NCI-H187 (cell line): Measurements from ENCODE around the gene NUFIP1.
"Not testable (repeated sequence)": the region's sequence is repeated elsewhere in the genome, so short reads cannot be mapped to it uniquely, and the experiment has no call there.

ENCODE experiments used
- DNase-seq, 2 experiments: peaks; one replicate each; lab custom pipeline; 2025; lab: John Stamatoyannopoulos, UW

NUFIP1 gene

DNA sequence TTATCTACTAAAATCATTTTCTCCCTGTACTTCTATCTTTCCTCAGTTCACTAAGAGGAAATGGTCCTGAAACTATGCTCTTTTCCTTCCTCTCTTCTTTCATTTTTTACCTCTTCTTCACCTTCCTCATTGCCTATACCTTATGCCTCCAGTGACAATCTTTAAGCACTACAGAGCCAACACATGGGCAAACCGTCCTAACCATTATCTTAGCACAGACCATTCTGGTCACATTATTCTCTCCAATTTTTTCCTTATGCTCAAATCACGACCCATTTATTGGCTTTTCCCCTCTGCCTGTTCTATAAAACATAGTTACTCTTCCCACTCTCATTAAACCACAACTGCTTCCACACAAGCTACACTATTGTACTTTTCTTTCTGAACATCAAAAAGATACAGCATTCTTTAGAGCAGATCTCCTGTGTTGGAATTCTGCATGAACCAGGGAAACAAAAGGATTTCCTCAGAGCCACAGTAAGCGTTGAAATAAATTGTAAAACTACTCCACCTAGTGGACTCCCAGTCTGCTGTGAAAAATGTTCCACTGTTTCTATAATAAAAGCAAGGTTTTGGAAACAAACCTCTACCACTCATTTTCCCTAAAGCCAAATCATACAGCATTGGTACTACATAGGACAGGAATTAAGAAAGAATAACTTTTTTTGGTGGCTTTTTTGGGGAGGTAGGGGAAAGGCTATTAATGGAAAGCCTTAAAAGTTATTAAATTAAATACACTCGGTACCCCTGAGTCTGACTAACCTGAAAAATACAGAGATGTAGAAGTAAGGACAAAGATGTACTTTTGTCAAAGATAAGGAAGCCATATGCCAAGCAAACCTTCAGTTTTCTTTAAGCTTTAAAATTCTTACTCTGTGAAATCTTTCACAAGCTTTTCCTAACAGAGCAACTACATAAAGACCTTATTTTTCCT is 19.5 kb downstream of the NUFIP1 start:
- DNase-seq: no peak

DNA sequence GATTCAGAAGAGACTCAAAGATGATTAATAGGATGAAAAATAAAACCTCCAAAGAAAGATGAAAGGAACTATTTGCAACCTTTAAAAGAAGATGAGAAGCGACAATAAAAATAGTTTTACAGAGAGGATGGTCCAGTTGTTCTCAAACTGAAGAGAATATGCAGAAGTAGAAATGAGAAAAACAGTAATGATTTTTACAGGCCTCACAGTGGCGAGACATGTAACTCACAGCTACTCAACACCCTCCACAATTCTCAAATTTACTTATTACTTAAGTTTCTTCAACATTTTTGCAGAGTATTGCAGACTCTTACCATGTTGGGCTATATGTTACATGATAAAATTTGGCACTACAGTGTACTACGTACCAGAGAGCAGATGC is 20.8 kb downstream of the NUFIP1 start:
- no peak for DNase-seq

DNA sequence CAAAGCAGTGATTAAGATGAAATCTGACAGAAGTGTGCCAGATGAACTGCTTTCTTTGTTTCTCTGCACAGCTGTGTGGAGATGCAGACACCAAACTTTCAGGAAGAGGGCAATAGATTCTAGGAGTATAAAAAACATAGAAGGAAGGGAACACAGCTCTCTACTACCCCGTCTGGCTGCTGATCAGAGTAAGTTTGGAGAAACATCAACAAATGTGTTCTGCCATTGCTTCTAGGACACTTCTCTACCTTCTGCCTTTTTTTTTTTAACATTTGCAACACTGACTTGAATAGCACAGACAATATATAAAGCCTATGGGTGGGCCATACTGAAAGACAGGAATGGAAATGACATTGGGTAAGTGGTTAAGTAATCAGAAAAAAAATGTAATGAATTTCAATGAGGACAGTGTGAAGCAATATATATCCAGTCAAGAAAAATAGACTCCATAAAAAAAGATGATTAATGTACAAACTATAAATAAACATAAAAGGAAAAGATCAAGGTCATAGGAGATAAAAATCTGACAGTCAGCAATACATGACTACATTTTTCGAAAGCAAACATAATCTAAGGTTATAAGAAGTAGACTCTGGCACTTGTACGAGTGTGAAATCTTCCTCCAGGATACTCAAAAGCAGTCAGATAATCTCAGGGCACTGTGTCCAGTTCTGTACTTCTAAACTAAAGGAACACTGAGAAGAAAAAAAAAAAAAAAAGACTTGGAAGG is 21.4 kb downstream of the NUFIP1 start:
- no peak for DNase-seq

DNA sequence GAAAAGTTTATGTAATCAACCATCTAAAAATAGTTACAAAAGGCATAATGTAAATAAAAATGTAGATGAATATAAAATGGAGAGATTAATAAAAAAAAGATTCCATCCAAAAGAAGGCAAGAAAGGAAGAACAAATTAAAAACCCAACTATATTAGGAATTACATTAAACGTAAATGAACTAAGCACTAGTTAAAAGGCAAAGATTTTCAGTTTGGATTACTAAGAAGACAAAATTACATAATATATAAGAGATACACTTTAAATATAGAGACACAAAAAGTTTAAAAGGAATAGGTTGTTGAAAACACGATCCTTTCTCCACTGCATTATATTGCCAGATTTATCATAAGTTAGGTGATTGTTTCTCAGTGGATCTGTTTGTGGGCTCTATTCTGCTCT is 27.3 kb downstream of the NUFIP1 start:
- no peak for DNase-seq

GRCh38 chr13:44955406-44955805 is 33.9 kb downstream of the NUFIP1 start:
- DNase-seq: no peak

DNA sequence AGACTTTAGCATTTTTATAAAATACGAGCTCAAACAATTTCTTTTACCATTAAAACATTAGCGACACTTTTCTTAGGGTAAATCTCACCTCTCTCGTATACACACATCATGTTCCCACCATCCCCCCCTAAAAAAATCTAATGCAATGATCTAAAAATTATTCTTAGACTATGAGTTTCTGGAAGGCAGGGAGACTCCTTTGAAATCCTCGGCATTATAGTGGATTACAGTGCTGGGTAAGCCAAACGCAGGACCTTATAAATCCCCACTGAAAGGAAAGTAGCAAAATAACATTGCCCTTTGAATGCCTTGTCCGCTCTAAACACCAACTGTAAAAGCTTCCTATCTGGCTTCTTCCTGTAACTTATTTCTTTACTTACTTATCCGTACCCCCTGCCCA is 35.0 kb downstream of the NUFIP1 start:
- DNase-seq: no peak

- no peak for DNase-seq
Measured at GRCh38 chr13:44952671-44953070, 36.6 kb downstream of the NUFIP1 start.

GRCh38 chr13:44951184-44951583 is 38.1 kb downstream of the NUFIP1 start:
- DNase-seq: no peak

- DNase-seq: not testable (repeated sequence)
Measured at GRCh38 chr13:44943411-44943810, 45.9 kb downstream of the NUFIP1 start.

DNA sequence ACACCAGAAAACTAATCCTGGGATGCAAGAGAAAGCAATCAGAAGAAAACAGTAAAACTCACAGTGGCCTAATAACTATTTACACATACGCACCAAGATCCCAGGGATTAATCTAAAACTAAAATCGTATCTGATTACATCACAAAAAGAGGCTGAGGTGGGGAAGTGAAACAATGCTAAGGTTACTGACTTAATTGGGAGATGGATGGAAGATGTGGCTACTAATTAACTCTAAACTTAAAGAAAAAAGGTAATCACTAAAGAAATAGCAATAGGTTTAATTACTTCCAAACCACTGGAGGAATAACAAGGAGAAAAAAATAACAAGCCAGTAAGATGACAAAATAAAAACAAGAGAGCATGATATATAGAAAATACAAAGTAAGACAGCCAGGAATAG is 50.4 kb downstream of the NUFIP1 start:
- no peak for DNase-seq

- DNase-seq: no peak
Measured at GRCh38 chr13:44936246-44936645, 53.0 kb downstream of the NUFIP1 start.

- DNase-seq: no peak
Measured at GRCh38 chr13:44934724-44935123, 54.5 kb downstream of the NUFIP1 start.

DNA sequence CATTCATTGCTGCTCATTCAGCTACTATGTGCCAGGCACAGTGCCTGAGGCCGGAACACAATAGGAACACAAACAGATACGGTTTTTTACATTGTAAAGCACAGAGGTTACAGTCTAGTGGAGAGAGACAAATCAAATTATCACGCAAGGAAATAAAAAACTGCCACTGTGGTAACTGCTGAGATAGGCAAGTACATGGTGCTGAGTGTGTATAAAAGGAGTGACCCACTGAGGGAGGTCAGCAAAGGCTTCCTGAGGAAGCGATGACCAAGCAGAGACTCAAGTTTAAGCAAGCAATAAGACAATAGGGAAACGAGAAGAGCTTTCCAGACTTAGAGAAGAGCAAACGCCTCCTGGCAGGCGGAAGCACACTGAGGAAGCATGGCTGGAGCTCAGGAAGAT is 56.4 kb downstream of the NUFIP1 start:
- no peak for DNase-seq

- DNase-seq: no peak
Measured at GRCh38 chr13:44932171-44932849, 57.0 kb downstream of the NUFIP1 start.

DNA sequence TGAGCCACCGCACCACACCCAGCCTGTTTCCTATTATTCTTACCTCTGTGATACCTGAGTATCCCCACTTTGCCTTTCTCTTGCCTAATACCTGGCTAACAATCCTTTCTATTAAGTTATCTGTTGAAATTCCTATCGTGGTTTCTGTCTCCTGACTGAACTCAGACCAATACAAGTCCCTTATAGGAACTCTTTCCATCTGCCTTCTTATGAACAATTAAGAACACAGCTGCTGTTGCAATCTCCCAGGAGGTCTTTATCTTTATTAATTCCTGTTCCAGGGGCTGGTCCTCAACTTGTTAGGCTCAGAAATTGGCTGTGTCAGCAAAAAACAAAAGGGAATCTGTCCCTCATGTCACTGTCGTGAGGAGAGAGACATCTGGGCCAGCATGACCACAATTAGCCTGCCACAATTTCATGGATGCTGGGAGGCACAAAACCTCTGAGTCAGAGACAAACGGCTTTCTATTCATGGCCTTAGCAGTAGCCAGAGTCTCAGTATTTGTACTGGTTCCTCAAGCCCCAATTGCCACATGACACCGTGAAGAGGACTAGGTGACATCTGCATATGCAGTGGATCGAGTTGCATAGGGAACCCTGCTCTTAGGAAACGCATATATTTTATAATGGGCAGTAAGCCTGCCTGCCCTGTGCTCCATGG is 58.2 kb downstream of the NUFIP1 start:
- DNase-seq: peak in 1 of 2 experiments; percentile 19

GRCh38 chr13:44930280-44930679 is 59.0 kb downstream of the NUFIP1 start:
- no peak for DNase-seq

GRCh38 chr13:44929692-44930091 is 59.6 kb downstream of the NUFIP1 start:
- no peak for DNase-seq

DNA sequence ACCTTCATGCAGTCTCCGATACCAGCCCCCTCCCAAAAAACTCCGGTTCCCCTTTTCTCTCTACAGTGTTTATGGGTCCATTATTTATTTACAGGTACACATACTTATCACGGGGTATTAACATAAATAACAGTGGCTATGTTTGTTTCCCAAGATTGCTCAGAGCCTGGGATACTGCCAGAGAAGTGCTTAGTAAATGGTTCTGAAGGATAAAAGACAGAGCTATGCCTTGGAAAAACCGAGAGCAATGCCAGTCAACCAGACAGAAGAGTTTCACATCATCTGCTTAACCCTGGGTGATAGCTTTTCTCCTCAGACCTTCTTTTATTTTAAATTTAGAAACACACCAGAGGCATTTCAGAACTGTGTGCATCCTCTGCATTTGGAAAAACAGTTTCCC is 61.3 kb downstream of the NUFIP1 start:
- no peak for DNase-seq

DNA sequence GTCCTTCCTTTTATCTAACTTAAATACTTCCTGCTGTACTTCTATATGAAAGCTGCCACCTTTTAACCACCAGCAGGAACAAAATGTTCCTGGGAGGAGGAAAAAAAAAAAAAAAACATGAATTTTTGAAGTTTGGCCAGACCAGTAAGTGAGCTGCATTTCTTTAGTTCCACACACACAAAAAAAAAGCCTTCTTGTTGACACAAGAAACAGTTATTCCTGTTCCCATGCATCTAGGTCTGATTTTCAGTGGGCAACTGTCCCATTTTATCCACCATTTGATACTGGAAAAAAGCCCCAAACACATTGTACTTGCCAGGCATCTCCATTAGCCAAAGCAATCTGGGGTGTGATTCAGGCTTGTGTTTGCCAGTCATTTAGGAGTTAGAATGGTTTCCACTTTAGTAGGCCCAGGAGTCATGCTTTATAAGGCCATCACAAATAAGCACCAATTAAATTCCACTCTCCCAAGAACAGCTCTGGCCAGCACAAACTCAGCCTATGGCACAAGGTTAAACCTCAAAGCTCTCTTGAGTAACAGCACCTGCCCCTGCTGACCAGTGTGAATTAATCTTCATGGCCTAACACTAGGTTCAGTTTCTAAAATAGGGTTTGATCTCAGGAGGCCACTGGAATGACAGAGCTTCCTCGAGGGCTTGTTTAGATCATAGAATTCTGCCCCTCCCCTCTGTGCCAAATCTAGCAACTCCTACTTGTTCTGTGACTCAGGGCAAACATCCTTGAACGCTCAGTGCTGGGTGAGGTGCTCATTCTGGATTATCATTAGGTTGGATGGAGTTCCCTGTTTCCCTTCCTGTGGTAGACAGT is 67.1 kb downstream of the NUFIP1 start:
- no peak for DNase-seq

DNA sequence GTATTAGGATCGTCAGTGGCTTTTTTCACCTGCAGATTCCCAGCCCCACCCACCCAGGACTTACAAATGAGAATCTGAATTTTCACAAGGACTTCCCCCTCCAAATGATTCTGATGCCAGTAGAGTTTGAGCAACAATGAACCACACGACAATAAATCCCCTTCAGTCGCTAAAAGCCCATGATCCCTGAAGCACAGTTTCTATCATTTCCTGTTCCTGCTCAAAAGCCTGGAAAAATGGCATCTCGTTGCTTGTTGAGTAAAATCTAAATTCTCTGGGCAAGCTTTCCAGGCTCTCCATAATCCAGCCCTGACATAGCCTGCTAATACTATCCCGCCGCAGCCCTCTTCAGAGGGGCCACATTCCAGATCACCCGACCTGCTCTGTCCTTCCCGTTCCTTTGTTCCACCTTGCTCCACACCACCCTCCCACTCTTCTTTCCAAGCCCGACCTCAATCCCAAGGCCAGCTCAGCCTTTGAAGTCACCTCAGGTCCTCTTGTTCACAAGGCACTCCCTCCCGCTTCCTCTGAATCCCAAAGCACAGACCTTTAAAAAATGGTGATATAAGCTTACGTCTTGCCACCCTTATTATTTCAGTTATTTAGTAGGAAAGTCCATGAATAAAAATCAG is 67.9 kb downstream of the NUFIP1 start:
- DNase-seq: no peak

- DNase-seq: no peak
Measured at GRCh38 chr13:44920013-44920412, 69.3 kb downstream of the NUFIP1 start.
